Retinal pigment epithelial cell (primary cell): ENCODE measurements around the gene CCL4.

ENCODE experiments used
- DNase-seq: peaks from one replicate; pipeline ENCODE4 v3.0.0-alpha.2; 2010; ENCODE audit warnings: low read depth
- H3K4me3 ChIP-seq: 2 replicates; pipeline ENCODE4 v1.5.1; 2011; ENCODE audit warnings: mild to moderate bottlenecking, low read length, control low read depth, moderate library complexity
- TF ChIP-seq, protein P1 (sequence below): conservative IDR thresholded peaks from 2 replicates; pipeline ENCODE4 v1.5.1; 2011; ENCODE audit warnings: low read depth, low read length, control low read depth, inconsistent platforms

Gene CCL4

GRCh38 chr17:36135465-36135864, 31.8 kb downstream of the CCL4 start:
- DNase-seq, result no peak
- TF ChIP-seq, protein P1, sequence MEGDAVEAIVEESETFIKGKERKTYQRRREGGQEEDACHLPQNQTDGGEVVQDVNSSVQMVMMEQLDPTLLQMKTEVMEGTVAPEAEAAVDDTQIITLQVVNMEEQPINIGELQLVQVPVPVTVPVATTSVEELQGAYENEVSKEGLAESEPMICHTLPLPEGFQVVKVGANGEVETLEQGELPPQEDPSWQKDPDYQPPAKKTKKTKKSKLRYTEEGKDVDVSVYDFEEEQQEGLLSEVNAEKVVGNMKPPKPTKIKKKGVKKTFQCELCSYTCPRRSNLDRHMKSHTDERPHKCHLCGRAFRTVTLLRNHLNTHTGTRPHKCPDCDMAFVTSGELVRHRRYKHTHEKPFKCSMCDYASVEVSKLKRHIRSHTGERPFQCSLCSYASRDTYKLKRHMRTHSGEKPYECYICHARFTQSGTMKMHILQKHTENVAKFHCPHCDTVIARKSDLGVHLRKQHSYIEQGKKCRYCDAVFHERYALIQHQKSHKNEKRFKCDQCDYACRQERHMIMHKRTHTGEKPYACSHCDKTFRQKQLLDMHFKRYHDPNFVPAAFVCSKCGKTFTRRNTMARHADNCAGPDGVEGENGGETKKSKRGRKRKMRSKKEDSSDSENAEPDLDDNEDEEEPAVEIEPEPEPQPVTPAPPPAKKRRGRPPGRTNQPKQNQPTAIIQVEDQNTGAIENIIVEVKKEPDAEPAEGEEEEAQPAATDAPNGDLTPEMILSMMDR, result no peak
- no peak overlapping the region for H3K4me3 ChIP-seq

GRCh38 chr17:36136036-36136435, 32.4 kb downstream of the CCL4 start:
- no peak for DNase-seq
- H3K4me3 ChIP-seq, result no peak overlapping the region
- TF ChIP-seq, protein P1, result no peak

DNA sequence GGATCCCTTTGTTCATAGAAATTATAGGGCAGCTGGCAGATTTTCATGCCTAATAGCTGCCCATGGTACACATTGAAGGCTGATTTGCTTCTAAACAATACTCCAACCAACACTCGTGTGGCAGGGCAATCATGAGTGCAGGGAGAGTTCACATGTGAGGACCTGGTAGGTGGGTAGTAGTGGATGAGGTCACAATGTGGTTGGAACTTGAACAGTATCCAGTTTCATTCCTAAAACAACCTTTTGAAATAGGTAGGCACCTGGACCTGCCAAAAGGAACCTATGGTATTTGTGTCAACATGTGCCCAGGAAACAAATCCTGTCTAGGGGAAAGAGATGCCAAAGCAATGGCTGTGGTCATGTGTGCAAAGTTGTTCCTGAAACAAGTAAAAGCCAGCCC, 32.8 kb downstream of the CCL4 start:
- no peak overlapping the region for H3K4me3 ChIP-seq
- no peak for DNase-seq
- TF ChIP-seq, protein P1, result no peak

DNA sequence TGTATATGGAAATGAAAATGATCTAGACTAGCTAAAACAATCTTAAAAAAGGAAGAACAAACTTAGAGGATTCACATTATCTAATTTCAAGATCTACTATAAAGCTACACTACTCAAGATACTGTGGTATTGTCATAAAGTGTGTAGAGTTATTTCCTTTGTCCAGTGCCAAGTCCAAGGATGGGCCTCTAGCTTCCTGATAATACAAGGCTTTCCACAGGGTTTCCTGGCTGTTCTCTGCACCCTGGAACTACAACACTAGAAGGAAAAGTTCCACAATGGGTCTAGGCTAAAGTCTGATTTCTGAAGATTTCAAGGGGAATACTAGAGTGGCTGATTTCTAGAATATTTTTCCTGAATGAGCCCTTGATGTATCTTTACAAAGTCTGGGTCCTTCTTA, 38.6 kb downstream of the CCL4 start:
- TF ChIP-seq, protein P1, result no peak
- DNase-seq, result no peak
- no peak overlapping the region for H3K4me3 ChIP-seq

- no peak overlapping the region for H3K4me3 ChIP-seq
- TF ChIP-seq, protein P1, result no peak
- DNase-seq, result no peak
Observed at GRCh38 chr17:36142806-36143205, 39.2 kb downstream of the CCL4 start.

GRCh38 chr17:36144014-36144413, 40.4 kb downstream of the CCL4 start:
- no peak overlapping the region for H3K4me3 ChIP-seq
- DNase-seq, result no peak
- TF ChIP-seq, protein P1, result no peak

DNA sequence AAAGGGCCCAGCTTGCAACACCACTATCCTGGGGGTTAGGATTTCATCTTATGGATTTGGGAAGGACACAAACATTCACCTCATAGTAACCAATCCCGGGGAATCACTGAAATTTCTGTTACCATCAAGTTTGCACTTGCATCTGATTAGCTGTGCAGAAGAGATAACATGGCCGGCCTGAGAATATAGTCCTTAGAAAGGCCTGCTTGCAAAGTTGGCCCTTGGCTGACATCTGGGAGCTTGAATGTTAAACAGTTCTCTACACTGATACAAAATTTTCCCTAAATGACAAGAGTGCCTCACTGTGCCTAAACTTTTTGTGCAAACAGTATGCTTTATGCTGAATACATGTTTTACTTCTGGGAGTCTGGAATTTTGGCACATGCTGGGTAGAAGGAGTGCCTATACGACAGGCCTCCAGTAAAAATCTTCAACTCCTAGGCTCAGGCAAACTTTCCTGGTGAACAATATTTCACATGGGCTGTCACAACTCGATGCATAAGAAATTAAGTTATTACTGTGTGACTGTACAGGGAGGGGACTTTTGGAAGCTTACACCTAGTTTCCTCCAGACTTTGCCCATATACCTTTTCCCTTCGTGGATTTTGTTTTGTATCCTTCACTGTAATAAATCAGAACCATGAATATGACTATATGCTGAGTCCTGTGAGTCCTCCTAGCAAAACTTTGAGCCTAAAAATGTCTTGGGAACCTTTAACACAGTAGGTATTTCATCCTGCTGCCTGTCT, 41.5 kb downstream of the CCL4 start:
- no peak overlapping the region for H3K4me3 ChIP-seq
- no peak for DNase-seq
- TF ChIP-seq, protein P1, result no peak
